Fibroblast of lung (primary cell): Measurements from ENCODE around the gene ERGIC1. TPM values are rescaled to one million over a fixed set of nuclear protein-coding genes. Genes with fewer than 3 reads are reported as not detected.

ENCODE experiments used
- DNase-seq, 2 donors: peaks; one replicate each; pipeline versions ENCODE4 v3.0.0 to v3.0.0-alpha.2; 2010; ENCODE audit warnings: low read depth in 2 of 2
- H2AFZ ChIP-seq: 2 replicates; pipeline ENCODE4 v1.5.1; 2012; ENCODE audit warnings: low read length, control low read depth, inconsistent platforms
- H3K27ac ChIP-seq: 2 replicates; pipeline ENCODE4 v1.5.1; 2011; ENCODE audit warnings: low read length, control low read depth; ENCODE audit not compliant: insufficient read depth
- H3K27me3 ChIP-seq: 2 replicates; pipeline ENCODE4 v1.5.1; 2011; ENCODE audit warnings: mild to moderate bottlenecking, low read length; ENCODE audit not compliant: control insufficient read depth, insufficient read depth
- H3K36me3 ChIP-seq: 2 replicates; pipeline ENCODE4 v1.5.1; 2011; ENCODE audit warnings: low read length; ENCODE audit not compliant: control insufficient read depth, insufficient read depth
- H3K4me1 ChIP-seq: 2 replicates; pipeline ENCODE4 v1.5.1; 2011; ENCODE audit warnings: low read length; ENCODE audit not compliant: control insufficient read depth, insufficient read depth; ENCODE audit errors: extremely low read depth
- H3K4me2 ChIP-seq: 2 replicates; pipeline ENCODE4 v1.5.1; 2011; ENCODE audit warnings: low read length, control low read depth; ENCODE audit not compliant: insufficient read depth; ENCODE audit errors: extremely low read depth
- H3K4me3 ChIP-seq, 4 experiments: fragments of 200-600 bp in 1 of 4; sonication (generic) in 1 of 4; replicated peaks in 1 of 4; 2 replicates each; pipeline ENCODE4 v1.5.1; 2011 to 2016; ENCODE audit warnings: low read length in 4 of 4, low read depth in 3 of 4, mild to moderate bottlenecking in 3 of 4, control low read depth in 2 of 4, inconsistent platforms in 1 of 4, mixed read lengths in 1 of 4; ENCODE audit not compliant: insufficient read depth in 1 of 4; ENCODE audit errors: control extremely low read depth in 1 of 4
- H3K79me2 ChIP-seq: 2 replicates; pipeline ENCODE4 v1.5.1; 2012; ENCODE audit warnings: mild to moderate bottlenecking, low read length, inconsistent platforms; ENCODE audit not compliant: control insufficient read depth, insufficient read depth
- H3K9ac ChIP-seq: 2 replicates; pipeline ENCODE4 v1.5.1; 2011; ENCODE audit warnings: mild to moderate bottlenecking, low read length, control low read depth; ENCODE audit not compliant: insufficient read depth
- H3K9me3 ChIP-seq: 2 replicates; pipeline ENCODE4 v1.5.1; 2012; ENCODE audit warnings: low read depth, low read length; ENCODE audit not compliant: control insufficient read depth, insufficient read depth
- H4K20me1 ChIP-seq: 2 replicates; pipeline ENCODE4 v1.5.1; 2011; ENCODE audit warnings: low read length; ENCODE audit not compliant: control insufficient read depth, insufficient read depth; ENCODE audit errors: extremely low read depth
- EZH2 ChIP-seq: IDR thresholded peaks from 2 replicates; pipeline ENCODE4 v1.5.1; 2012; ENCODE audit warnings: low read length, control low read depth, mild to moderate bottlenecking; ENCODE audit errors: missing control alignments
- polyA plus RNA-seq, 2 donors: library from polyadenylated mRNA; depleted of rRNA in 1 of 2; stranded (reverse) in 1 of 2; unstranded in 1 of 2; fragments of >200 nt; gene quantifications; 2 replicates each; pipeline ENCODE4 v1.2.1, GENCODE V29; 2011 to 2012; ENCODE audit warnings: missing spikeins in 1 of 2
- total RNA-seq: library from RNA; depleted of rRNA; stranded (reverse); fragments of >200 nt; gene quantifications from 2 replicates; pipeline ENCODE4 v1.2.1, GENCODE V29; 2014
- TF ChIP-seq, protein P1 (sequence below), 2 donors: IDR thresholded peaks in 1 of 2; conservative IDR thresholded peaks in 1 of 2; 1 replicate in 1 of 2; 2 replicates in 1 of 2; pipeline ENCODE4 v1.5.1; 2011 to 2012; ENCODE audit warnings: low read length in 2 of 2, control low read depth in 1 of 2, inconsistent platforms in 1 of 2, low read depth in 1 of 2, mild to moderate bottlenecking in 1 of 2

The ERGIC1 gene
- total and polyA plus RNA-seq, 2 donors (not counting 1 experiment from before 2014, with no cell fraction given), result 113 to 171 TPM

- Histone ChIP-seq H3K36me3 (no peaks in the 10 kb centered on the region), H3K27me3 (no peaks in the 10 kb centered on the region), H3K4me1 (peaks cover 36% of the 10 kb centered on the region), H2AFZ (no peak overlapping the region), H3K9me3 (no peaks in the 10 kb centered on the region), H3K79me2 (no peaks in the 10 kb centered on the region), H3K9ac (no peak overlapping the region), H3K4me2 (no peak overlapping the region), H3K27ac (no peak overlapping the region), H3K4me3 (no peak overlapping the region), H4K20me1 (no peaks in the 10 kb centered on the region)
- TF ChIP-seq, protein P1, sequence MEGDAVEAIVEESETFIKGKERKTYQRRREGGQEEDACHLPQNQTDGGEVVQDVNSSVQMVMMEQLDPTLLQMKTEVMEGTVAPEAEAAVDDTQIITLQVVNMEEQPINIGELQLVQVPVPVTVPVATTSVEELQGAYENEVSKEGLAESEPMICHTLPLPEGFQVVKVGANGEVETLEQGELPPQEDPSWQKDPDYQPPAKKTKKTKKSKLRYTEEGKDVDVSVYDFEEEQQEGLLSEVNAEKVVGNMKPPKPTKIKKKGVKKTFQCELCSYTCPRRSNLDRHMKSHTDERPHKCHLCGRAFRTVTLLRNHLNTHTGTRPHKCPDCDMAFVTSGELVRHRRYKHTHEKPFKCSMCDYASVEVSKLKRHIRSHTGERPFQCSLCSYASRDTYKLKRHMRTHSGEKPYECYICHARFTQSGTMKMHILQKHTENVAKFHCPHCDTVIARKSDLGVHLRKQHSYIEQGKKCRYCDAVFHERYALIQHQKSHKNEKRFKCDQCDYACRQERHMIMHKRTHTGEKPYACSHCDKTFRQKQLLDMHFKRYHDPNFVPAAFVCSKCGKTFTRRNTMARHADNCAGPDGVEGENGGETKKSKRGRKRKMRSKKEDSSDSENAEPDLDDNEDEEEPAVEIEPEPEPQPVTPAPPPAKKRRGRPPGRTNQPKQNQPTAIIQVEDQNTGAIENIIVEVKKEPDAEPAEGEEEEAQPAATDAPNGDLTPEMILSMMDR (conservative IDR thresholded peaks at IDR 0.05 in 1 of 2, IDR thresholded peaks at IDR 0.05 in 1 of 2; ENCODE audit: low read depth in 1 of 2, low read length in 2 of 2), result no peak
- TF ChIP-seq EZH2, result no peak
- DNase-seq, result no peak
Measured at GRCh38 chr5:172791726-172792445, 42.2 kb upstream of the ERGIC1 start.

GRCh38 chr5:172792701-172793570, 41.1 kb upstream of the ERGIC1 start:
- no peak overlapping the region for H2AFZ ChIP-seq
- no peaks in the 10 kb centered on the region for H4K20me1 ChIP-seq
- no peak for TF ChIP-seq EZH2
- TF ChIP-seq, protein P1 (conservative IDR thresholded peaks at IDR 0.05 in 1 of 2, IDR thresholded peaks at IDR 0.05 in 1 of 2; ENCODE audit: low read depth in 1 of 2, low read length in 2 of 2), result no peak
- H3K4me1 ChIP-seq, result peaks cover 43% of the 10 kb centered on the region
- H3K9me3 ChIP-seq, result no peaks in the 10 kb centered on the region
- H3K9ac ChIP-seq, result no peak overlapping the region
- H3K27ac ChIP-seq, result peak overlapping the region; percentile 83
- no peak overlapping the region for H3K4me2 ChIP-seq
- no peaks in the 10 kb centered on the region for H3K79me2 ChIP-seq
- no peaks in the 10 kb centered on the region for H3K27me3 ChIP-seq
- H3K4me3 ChIP-seq, result no peak overlapping the region
- no peak for DNase-seq
- no peaks in the 10 kb centered on the region for H3K36me3 ChIP-seq
